ENCODE data around the gene MSI2.

GRCh38 chr17:57354673-57355072 lies 98.3 kb downstream of the MSI2 start:
- TF ChIP-seq ZNF565 (CRISPR knock-in tag; conservative IDR thresholded peaks at IDR 0.05; ENCODE audit: low read depth) (no peak), ZFP3 (CRISPR knock-in tag; IDR thresholded peaks at IDR 0.05) (no peak), PPARA (CRISPR knock-in tag; IDR thresholded peaks at IDR 0.05; ENCODE audit: borderline replicate concordance) (no peak), ISL1 (CRISPR knock-in tag; IDR thresholded peaks at IDR 0.05) (no peak), ESRRG (CRISPR knock-in tag; IDR thresholded peaks at IDR 0.05) (no peak), ARNTL (CRISPR knock-in tag; IDR thresholded peaks at IDR 0.05; ENCODE audit: borderline replicate concordance, low read depth) (no peak)
